HUES6 (cell line): ENCODE results near the gene RINT1.
"Not testable (repeated sequence)": the region's sequence is repeated elsewhere in the genome, so short reads cannot be mapped to it uniquely, and the experiment has no call there.

Experiments used
- H3K27ac ChIP-seq: 2 replicates; pipeline ENCODE4 v1.7.0; 2013; ENCODE audit warnings: low read depth, mild to moderate bottlenecking, low read length, inconsistent platforms
- H3K27me3 ChIP-seq: 2 replicates; pipeline ENCODE4 v1.6.1; 2013; ENCODE audit warnings: low read length; ENCODE audit not compliant: control insufficient read depth, insufficient read depth
- H3K36me3 ChIP-seq: 2 replicates; pipeline ENCODE4 v1.6.1; 2013; ENCODE audit warnings: low read length; ENCODE audit not compliant: control insufficient read depth, insufficient read depth
- H3K4me1 ChIP-seq: 2 replicates; pipeline ENCODE4 v1.6.1; 2013; ENCODE audit warnings: low read length; ENCODE audit not compliant: control insufficient read depth, insufficient read depth
- H3K4me3 ChIP-seq: 2 replicates; pipeline ENCODE4 v1.5.1; 2013; ENCODE audit warnings: low read depth, low read length
- H3K9ac ChIP-seq: one replicate; pipeline ENCODE4 v1.6.1; 2013; ENCODE audit warnings: mild to moderate bottlenecking, low read length
- H3K9me3 ChIP-seq: 2 replicates; pipeline ENCODE4 v1.6.1; 2013; ENCODE audit warnings: low read depth, low read length; ENCODE audit not compliant: control insufficient read depth, insufficient read depth

The RINT1 gene

GRCh38 chr7:105515610-105516009, 16.4 kb upstream of the RINT1 start:
- not testable (repeated sequence) for H3K9me3 ChIP-seq, H3K27ac ChIP-seq, H3K4me3 ChIP-seq, H3K27me3 ChIP-seq, H3K9ac ChIP-seq, H3K4me1 ChIP-seq
- peaks cover 24% of the 10 kb centered on the region for H3K36me3 ChIP-seq

GRCh38 chr7:105519353-105519752, 12.6 kb upstream of the RINT1 start:
- Histone ChIP-seq H3K27ac (no peak overlapping the region), H3K36me3 (peaks cover 17% of the 10 kb centered on the region), H3K9me3 (no peaks in the 10 kb centered on the region), H3K9ac (no peak overlapping the region), H3K4me3 (no peak overlapping the region), H3K4me1 (no peaks in the 10 kb centered on the region), H3K27me3 (no peaks in the 10 kb centered on the region)

DNA sequence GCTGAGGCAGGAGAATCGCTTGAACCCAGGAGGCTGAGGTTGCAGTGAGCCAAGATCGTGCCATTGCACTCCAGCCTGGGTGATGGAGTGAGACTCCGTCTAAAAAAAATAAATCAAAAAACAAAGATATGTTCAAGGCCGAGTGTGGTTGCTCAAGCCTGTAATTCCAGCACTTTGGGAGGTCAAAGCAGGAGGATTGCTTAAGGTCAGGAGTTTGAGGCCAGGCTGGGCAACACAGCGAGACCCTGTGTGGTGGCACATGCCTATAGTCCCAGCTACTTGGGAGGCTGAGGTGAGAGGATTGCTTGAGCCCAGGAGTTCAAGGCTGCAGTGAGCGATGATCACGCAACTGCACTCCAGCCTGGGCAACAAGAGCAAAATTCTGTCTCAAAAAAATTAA, 11.4 kb upstream of the RINT1 start:
- H3K9ac ChIP-seq, result not testable (repeated sequence)

DNA sequence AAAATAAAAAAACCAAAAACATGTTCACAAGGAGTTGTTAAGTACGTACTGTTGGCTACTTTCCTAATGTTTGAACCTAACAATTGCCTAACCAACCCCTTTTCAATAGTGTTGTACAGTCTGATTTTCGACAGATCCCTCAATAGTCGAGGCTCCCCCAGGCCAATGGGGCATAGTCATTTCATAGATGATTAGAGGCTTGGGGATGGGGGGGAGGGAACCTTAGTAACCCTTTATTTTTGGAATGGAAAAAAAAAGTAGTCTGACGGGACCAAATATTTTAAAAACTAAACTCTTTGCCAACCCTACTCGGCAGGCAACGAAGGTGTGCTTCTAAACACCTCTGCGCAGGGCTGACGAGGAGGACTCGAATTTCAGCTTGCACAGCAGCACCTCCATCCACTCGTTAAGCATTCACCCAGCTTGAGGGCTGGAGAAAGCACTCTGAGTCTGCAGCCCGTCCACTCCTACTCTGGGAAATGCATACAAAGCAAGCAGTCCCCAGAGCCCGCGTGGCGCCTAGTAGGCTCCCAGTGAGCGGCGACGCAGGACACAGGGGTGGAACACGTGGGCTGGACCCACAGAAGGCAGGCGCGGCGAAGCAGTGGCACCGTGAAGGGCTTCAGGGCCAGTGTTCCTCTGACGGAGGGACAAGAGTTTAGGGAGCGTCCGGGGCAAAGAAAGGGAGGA, 10.8 kb upstream of the RINT1 start:
- peaks cover 14% of the 10 kb centered on the region for H3K36me3 ChIP-seq
- peak overlapping the region; percentile 98 for H3K9ac ChIP-seq
- H3K27ac ChIP-seq, result peak overlapping the region; percentile 79
- H3K4me1 ChIP-seq, result no peaks in the 10 kb centered on the region
- no peaks in the 10 kb centered on the region for H3K9me3 ChIP-seq
- H3K4me3 ChIP-seq, result peak overlapping the region; percentile 83
- no peaks in the 10 kb centered on the region for H3K27me3 ChIP-seq

More for the DNA sequence above, 11.4 kb upstream of the RINT1 start:
- not testable (repeated sequence) for H3K4me1 ChIP-seq, H3K9me3 ChIP-seq, H3K27ac ChIP-seq, H3K27me3 ChIP-seq
- Histone ChIP-seq H3K36me3 (peaks cover 14% of the 10 kb centered on the region), H3K4me3 (peak overlapping the region; percentile 83)

DNA sequence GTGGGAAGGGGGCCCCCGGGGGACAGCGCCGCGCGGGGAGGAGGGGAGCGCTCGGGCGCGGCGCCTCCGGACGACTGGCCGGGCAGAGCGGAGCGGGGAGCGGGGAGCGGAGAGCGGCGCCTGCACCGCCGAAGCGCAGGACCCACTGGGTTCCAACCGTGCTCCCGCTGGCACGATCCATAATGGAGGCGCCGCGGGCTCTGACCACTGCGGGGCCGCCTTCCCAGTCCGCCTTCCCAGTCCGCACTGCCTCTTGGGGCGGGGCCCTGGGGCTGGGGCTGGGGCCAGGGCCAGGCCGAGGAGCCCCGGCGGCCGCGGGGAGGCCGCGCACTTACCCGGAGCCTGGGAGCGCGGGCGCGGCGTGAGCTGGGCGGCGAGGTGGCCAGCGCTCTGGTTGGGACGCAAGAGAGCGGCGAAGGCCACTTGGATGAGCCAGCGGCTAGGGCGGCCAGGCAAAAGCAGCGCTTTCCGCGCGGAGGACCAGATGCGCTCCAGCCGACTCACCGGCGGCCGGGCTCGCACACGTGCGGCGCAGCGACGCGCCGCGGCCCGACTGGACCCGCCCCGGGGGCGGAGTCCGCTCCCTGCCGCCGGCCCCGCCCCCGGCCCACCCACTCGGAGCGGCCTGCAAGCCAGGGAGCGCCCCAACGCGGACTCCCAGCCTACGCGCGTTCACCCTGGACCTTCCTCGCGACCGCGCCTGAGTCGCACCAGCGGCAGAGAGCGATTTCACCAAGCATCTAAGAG, 10.1 kb upstream of the RINT1 start, which contains the start of gene PUS7:
TSS of gene PUS7 (minus strand) at position 555 of the 747 bp plus-strand sequence. CDS start 13,759 bp downstream, outside the sequence.
- Histone ChIP-seq H3K4me3 (peak within 1 kb of the TSS; percentile 83), H3K27ac (peak within 1 kb of the TSS; percentile 79), H3K9ac (peak within 1 kb of the TSS; percentile 98), H3K9me3 (no peaks in the 10 kb centered on the region), H3K36me3 (peaks cover 14% of the 10 kb centered on the region), H3K27me3 (no peaks in the 10 kb centered on the region), H3K4me1 (no peaks in the 10 kb centered on the region)

GRCh38 chr7:105524423-105524822, 7.6 kb upstream of the RINT1 start:
- H3K9ac ChIP-seq, H3K36me3 ChIP-seq, H3K9me3 ChIP-seq, H3K27ac ChIP-seq, H3K4me3 ChIP-seq, H3K27me3 ChIP-seq, H3K4me1 ChIP-seq: not testable (repeated sequence)

GRCh38 chr7:105524840-105525239, 7.2 kb upstream of the RINT1 start:
- Histone ChIP-seq H3K4me3 (no peak overlapping the region), H3K36me3 (peaks cover under 1% of the 10 kb centered on the region), H3K9me3 (no peaks in the 10 kb centered on the region), H3K4me1 (no peaks in the 10 kb centered on the region), H3K27me3 (no peaks in the 10 kb centered on the region), H3K9ac (no peak overlapping the region), H3K27ac (no peak overlapping the region)

DNA sequence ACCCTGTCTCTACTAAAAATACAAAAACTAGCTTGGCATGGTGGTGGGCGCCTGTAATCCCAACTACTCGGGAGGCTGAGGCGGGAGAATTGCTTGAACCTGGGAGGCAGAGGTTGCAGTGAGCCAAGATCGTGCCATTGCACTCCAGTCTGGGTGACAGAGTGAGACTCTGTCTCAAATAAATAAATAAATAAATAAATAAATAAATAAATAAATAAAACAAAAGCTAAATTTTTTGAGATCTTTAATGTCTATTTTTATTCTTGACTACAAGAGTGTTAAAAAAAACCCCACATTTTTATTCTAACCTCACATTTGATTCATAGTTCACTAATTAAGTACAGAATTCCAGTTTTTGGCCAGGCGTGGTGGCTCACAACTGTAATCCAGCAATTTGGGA, 4.3 kb upstream of the RINT1 start:
- not testable (repeated sequence) for H3K27me3 ChIP-seq, H3K9ac ChIP-seq, H3K4me1 ChIP-seq, H3K27ac ChIP-seq, H3K9me3 ChIP-seq, H3K4me3 ChIP-seq, H3K36me3 ChIP-seq

GRCh38 chr7:105530126-105530525, 1.9 kb upstream of the RINT1 start:
- no peaks in the 10 kb centered on the region for H3K36me3 ChIP-seq
- H3K4me1 ChIP-seq, result no peaks in the 10 kb centered on the region
- no peak overlapping the region for H3K27ac ChIP-seq
- H3K4me3 ChIP-seq, result no peak overlapping the region
- H3K27me3 ChIP-seq, result no peaks in the 10 kb centered on the region
- no peaks in the 10 kb centered on the region for H3K9me3 ChIP-seq
- no peak overlapping the region for H3K9ac ChIP-seq

DNA sequence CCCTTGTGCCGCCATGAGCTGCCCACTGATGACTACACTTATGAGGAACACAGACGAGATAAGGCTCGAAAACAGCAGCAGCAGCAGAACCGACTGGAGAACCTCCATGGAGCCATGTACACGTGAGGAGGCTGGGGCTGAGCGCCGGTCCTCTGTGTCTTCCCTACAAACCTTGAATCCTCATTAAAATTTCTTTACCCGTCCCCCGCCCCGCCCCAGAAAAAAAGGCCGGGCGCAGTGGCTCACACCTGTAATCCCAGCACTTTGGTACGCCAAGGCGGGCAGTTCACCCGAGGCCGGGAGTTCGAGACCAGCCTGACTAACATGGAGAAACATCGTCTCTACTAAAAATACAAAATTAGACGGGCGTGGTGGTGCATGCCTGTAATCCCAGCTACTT, 1.5 kb upstream of the RINT1 start:
- H3K36me3 ChIP-seq, result peaks cover 2% of the 10 kb centered on the region; the same call in 1 of the 2 replicates
- H3K4me3 ChIP-seq, result no peak overlapping the region
- no peaks in the 10 kb centered on the region for H3K4me1 ChIP-seq
- H3K27ac ChIP-seq, result no peak overlapping the region
- no peaks in the 10 kb centered on the region for H3K9me3 ChIP-seq
- H3K27me3 ChIP-seq, result no peaks in the 10 kb centered on the region
- no peak overlapping the region for H3K9ac ChIP-seq

DNA sequence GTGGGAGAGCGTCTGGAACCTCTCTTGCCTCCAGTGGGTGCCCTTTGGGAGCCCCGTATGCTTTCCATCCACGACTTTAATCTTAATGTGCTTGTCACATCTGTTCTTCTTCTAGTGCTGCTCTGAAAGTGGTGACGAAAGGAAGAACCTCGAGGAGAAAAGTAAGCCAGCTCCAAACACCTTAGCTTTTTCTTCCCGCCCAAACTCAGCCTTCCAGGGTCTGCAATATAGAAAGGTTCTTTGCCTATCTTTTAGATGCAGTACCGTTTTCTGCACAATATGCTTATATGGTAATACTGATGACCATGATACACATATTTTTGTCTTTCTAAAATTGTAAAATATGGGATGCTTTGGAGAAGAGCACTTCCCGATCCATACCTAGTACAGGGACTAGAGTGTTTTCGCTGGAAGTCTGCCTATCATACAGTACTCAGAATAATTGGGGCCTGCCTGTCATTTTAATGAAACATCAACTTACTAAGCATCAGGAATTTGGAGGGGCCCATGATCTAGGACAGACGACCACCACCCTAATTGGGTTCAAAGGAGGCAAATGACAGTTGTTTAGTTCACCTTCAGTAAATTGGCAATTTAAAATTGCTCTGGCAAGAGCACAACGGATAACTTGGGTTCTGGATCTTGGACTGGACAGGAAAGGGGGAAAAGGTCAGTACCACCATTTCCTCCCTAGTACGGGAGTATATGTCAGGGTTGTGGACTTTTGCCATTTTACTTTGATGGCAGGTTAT, 884 bp downstream of the RINT1 start:
- peak overlapping the region; percentile 98 for H3K4me3 ChIP-seq
- no peaks in the 10 kb centered on the region for H3K27me3 ChIP-seq
- H3K36me3 ChIP-seq, result peaks cover 19% of the 10 kb centered on the region
- no peaks in the 10 kb centered on the region for H3K4me1 ChIP-seq
- H3K9ac ChIP-seq, result peak overlapping the region; percentile 93
- H3K9me3 ChIP-seq, result no peaks in the 10 kb centered on the region
- no peak overlapping the region for H3K27ac ChIP-seq
